Spleen (tissue), 7 donors: ENCODE measurements around the gene PPP1R14B.

Experiments used
- CTCF ChIP-seq, 11 experiments: fragments of 200-600 bp in 7 of 11; fragments of 450-650 bp in 4 of 11; sonication (generic) in 4 of 11; IDR thresholded peaks in 8 of 11; conservative IDR thresholded peaks in 3 of 11; 1 replicate in 7 of 11; 2 replicates in 4 of 11; pipeline versions ENCODE4 v1.4.0 to v1.8.0; 2016 to 2021; ENCODE audit warnings: antibody characterized with exemption in 11 of 11, inconsistent platforms in 4 of 11, mild to moderate bottlenecking in 1 of 11
- POLR2A ChIP-seq, 3 donors: fragments of 450-650 bp; IDR thresholded peaks; one replicate each; pipeline ENCODE4 v1.5.1; 2017; ENCODE audit warnings: antibody characterized with exemption in 3 of 3, mild to moderate bottlenecking in 1 of 3
- POLR2AphosphoS5 ChIP-seq, 3 donors: sonication (generic); formaldehyde crosslinking; IDR thresholded peaks; one replicate each; pipeline ENCODE4 v1.5.1; 2017; ENCODE audit warnings: antibody characterized with exemption in 3 of 3
- donor health status: DM: no; HTN: no; CAD: no; lungs with moderate emphysema.
- donor health status: DM: no; HTN: no; CAD: no.
- donor health status: DM: no; HTN: no; CAD: no.

DNA sequence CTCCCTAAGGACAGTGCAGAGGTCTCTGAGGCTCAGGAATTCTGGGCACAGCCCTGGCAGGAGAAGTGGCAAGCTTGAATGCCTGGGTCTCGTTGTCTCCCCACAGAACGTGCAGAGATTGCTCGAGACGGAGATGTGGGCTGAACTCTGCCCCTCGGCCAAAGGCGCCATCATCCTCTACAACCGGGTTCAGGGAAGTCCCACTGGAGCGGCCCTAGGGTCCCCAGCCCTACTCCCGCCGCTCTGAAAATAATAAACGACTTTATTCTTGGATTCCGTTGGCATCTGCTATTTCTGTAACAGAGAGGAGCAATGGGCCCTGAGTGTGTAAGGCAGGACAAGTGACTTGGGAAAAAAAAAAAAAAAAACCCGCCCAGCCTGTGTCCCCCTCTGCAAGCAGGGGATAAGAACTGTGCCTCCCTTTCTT, 17.0 kb downstream of the PPP1R14B start:
- no peak for TF ChIP-seq CTCF (IDR thresholded peaks at IDR 0.05 in 8 of 11, conservative IDR thresholded peaks at IDR 0.05 in 3 of 11)
- no peak for TF ChIP-seq POLR2A (IDR thresholded peaks at IDR 0.05)
- no peak for TF ChIP-seq POLR2AphosphoS5 (IDR thresholded peaks at IDR 0.05)
